GM20431 (cell line): ENCODE results near the gene KIAA0513.

ENCODE experiments used
- in situ Hi-C: fragments of 300-500 bp; cut with MseI, MboI; formaldehyde crosslinking; loops from one replicate; pipeline ENCODE4 v1.15.0; 2020; ENCODE audit warnings: low sequenced_read_pairs; ENCODE audit not compliant: unreplicated experiment

Gene KIAA0513

DNA sequence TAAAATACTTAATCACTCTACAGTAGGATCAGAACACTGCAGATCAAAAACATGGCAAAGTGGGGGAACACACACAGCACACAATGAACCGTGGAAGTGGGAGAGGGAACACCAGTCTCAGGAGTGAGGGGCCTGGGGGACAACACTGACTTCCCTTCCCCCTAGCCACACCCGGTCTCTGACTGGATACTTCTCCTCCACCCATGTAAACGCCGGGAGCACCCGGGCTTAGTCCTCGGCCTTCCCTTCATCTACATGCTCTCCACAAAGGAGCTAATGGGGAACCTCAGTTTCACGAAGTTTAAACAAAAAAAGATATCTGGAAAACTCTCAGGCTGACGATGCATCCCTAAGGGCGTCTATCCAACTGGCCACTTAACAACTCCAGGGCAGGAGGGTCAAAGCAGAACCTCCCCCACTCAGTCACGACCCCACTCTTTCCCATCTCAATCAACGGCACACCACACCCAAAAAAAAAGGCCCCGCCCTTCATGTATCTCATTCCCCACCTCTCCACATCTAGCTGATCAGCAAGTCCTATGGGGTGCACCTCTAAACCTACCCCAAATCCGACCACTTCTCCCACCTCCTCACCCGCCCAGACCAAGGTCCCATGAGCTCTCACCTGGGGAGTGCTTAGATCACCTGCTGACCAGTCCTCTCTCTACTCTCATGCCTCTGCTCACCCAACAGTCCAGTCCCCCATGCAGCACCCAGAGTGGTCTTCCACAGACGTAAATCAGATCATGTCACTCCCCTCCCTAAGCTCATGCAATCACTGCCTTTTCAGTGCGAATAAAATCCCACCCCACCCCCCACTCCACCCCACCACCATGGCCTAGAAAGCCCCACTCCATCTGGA lies 23.6 kb upstream of the KIAA0513 start:
- in situ Hi-C loops, result no loop called here

DNA sequence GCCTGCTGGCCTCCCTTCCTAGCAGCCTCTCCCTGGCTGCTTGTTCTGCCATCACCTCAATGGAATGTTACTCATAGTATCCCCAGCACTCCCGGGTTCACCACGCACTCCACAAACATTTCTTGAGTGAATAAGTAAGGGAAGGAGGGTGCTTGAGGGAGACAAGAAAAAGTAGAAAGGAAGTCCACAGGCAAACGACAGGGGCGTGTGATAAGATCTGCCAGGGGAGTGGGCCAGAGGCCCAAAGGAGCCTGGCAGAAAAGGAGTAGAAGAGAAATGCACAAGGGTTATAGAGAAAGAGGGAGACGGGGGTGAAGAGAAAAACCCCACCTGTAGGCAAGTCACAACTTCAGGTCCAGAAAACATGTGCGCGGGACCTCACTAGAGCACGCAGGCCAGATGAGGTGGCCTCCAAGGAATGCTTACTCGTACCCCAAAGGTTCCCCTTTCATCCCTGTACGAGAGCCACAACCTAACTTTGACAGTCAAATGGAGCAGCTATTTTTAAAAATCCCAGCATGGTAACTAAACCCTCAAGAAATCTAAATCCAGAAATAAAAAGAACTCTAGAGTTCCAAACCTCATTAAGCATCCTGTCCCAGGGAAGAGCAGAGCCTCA lies 22.9 kb upstream of the KIAA0513 start:
- in situ Hi-C loops, result no loop called here

DNA sequence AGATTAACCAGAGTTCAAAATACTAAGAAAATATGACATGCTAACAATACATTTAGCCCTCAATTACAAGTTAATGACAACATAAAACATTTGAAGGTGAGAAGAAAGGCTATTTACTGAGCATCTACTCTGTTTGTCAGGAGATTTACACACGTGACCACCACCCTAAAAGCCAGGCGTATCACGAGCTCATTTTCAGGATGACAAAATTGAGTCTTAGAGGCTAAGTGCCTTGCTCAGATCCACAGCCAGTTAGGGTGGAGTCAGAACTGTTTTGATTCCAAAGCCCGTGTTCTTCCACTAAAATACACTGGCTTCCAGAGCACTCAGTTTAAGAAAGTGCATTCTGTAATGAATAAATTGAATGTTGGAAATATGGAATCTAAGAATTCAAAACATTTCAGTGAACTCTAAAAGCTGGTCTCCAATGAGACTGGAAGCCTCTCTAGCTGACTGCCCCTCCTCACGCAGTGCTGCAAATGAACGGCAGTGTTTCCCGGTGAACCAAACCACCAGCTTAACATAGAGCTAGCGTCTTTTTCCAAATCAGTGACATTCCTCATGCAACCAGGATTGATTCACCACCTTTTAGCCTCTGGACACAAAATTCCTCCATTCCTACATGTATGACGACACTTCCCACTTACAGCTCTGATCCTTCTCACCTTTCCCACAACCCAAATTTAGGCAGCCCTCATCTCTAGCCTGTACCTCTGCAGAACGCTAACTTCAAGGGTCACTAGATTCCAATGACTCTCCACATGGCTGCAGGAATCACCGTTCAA lies 22.1 kb upstream of the KIAA0513 start:
- in situ Hi-C loops, result no loop called here

DNA sequence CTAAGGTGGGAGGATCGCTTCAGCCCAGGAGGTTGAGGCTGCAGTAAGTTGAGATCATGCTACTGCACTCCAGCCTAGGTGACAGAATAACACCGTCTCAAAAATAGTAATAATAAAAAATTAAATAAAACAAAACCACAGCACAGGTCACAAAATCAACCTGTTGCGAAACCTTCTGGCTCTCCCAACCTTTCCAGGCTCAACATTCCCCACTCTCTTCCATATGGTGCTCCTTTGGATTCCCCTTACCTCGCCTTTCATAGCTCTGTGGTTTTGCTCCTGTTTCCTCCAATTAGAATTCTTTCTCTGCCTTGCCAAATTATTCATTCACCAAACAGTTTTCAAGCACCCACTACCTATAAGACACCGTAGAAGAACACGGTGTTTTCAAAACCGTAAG lies 21.0 kb upstream of the KIAA0513 start:
- in situ Hi-C loops, result no loop called here

DNA sequence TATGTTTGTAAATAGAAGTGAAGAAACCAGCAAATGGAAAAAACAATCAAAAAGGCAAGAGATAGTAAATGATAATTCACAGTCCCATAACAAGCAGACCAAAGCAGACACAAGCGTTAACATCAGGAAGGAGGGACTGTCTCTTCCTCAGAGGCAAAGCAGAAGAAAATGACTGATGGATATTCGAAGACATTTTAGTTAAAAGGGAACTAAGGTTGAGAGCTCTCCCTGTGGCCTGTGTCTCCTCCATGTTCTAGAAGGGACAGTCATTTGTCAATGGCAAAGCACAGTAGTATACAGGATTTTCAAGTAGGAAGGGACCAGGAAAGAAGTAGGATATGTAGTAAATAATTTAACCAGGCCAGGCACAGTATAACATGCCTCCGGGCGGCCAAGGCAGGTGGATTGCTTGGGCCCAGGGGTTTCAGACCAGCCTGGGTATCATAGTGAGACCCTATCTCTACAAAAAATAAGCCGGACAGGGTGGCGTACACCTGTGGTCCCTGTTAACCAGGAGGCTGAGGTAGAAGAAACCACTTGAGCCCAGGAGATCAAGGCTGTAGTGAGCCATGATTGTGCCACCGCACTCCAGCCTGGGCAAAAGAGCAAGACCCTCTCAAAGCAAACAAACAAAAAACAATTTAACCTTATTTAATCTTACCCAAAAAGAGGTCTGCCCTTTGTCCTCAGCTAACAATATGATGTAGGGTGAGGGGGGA lies 19.9 kb upstream of the KIAA0513 start:
- in situ Hi-C loops, result no loop called here

DNA sequence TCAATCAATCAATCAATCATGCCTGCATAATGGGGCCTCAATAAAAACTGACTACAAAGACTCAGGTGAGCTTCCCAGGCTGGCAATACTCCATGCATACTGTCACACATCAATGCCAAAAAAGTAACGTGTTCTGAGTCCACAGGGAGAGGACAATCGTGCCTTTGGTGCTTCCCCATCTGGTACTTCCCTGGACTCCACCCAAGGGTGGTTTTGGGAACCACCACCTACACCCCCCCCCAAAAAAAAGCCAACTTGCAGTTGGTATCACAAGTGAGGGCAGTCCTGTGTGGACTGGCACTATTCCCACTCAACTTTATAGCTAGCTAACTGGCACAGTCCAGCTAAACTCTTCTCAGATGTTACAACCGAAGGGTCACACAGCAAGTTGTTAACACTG lies 19.3 kb upstream of the KIAA0513 start:
- in situ Hi-C loops, result no loop called here

DNA sequence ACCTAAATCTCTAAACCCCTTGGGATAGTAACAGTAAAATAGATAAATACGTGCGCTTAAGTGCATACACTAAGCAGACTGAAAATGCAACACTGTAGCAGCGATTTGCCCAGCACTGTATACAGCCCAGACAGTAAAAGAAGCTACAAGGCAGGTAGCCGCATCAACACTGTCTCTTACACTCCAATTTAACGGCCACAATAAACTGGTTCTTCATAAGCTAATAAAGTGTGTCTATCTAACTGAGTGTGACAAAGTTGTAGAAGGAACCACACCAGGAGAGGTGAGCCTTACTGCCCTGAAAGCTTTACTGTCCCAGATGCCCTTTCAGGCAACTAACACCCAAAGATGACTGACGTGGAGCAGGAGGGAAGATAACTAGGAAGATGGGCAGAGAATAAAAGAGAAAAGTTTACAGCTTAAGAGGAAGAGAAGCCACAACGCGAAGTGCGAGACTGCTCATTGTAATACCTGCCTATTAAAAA lies 17.1 kb upstream of the KIAA0513 start:
- in situ Hi-C loops, result no loop called here

DNA sequence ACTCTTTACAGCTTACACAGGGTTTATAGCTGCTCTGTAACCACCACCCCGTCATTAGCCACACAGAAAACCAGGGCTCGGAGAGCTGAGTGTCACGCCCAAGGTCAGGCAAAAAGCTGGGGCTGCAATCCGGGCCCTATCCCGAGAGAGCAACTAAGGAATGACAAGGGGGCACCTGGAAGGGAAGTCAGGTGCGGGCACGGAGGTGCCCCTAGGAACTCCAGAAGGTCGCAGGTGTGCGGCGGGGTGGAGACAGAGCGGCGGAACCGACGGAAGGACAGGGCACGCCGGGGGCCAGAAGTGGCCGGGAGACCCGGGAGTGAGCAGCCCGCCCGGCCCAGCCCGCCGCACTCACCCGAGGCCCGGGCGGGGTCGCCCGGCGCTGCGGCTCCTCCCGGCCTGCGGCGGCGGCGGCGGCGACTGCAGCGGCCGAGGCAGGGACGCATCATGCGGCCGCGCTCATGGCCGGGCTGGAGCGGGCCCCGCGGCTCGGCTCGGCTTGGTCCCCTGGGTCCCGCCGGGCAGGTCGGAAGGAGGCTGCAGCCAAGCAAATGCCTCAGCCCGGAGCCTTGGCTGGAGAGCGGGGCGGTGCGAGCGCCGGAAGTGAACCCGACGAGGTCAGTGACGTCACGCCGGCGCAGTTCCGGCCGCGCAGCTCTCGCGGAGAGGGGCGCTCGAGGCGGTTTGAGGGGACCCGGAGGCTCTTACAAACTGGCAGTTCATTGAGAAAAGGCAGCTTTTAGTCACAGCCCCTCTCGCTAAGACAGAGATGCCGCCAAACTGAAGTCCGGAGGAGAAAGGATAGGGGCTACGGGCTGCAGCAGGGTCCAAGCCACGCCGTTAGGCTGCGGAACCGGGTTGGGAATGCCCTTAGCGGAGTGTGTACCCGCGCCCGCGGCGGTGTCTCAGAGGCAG lies 16.4 kb upstream of the KIAA0513 start, which contains the start of gene ZDHHC7:
ZDHHC7 (minus strand) TSS at position 605 of the 915 bp plus-strand sequence. CDS start 20,917 bp downstream, outside the sequence.
- in situ Hi-C loops, result no loop called here

DNA sequence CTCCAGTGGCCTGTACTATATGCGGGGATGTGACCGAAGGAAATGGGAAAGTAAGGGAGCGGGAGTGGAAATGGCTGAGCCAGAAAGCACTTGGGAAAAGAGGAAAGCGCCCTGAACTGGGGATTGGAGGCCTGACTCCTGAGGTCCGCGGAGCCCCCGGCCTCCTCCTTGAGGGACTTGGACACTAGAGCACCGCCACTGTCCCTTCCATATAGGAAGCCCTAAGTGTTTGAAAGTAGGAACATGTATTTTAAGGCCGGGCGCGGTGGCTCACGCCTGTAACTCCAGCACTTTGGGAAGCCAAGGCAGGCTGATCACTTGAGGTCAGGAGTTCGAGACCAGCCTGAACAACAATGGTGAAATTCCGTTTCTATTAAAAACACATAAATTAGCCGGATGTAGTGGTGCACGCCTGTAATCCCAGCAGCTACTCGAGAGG lies 15.7 kb upstream of the KIAA0513 start:
- in situ Hi-C loops, result no loop called here

DNA sequence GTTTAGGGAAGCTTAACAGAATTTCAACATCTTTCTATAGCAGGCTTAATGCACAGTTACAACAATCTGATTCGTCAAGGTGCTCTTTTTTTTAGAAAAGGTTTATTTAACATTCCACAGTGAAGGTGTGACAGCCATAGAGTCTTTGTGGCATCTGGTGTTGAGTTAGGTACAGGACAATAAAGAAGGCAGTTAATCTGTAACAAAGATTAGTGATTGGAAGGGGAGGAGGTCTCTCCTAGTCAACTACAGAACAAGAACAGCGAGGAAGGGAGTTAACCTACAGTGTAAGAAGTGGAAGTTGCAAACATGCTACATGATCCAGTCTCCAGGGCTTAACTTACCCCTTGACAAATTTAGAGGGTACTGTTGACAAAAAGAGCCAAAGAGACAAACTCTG lies 13.3 kb upstream of the KIAA0513 start:
- in situ Hi-C loops, result no loop called here

DNA sequence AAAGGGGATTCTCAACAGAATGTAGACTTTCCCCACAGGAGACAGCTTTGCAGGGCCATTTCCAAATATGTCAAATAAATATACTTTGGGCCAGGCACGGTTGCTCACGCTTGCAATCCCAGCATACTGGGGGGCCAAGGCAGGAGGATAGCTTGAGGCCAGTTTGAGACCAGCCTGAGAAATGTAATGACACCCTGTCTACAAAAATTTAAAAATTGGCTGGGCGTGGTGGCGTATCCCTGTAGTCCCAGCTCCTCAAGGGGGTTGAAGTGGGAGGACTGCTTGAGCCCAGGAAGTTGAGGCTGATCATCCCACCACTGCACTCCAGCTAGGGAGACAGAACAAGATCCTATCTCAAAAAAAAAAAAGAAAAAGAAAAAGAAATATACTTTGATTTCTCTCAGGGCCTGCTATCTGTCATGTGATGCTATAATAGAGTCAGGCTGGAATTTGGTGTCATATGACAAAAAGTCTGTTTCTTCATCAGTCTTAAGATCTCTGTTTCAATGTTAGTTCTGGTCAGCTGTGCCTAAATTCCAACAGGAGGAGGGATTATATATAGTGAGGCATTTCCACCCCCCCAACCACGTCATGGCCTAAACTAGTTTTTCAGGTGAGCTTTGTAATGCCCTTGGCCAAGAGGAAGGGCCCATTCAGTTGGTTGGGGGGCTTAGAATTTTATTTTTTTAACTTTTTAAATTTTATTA lies 12.0 kb upstream of the KIAA0513 start:
- in situ Hi-C loops, result no loop called here

DNA sequence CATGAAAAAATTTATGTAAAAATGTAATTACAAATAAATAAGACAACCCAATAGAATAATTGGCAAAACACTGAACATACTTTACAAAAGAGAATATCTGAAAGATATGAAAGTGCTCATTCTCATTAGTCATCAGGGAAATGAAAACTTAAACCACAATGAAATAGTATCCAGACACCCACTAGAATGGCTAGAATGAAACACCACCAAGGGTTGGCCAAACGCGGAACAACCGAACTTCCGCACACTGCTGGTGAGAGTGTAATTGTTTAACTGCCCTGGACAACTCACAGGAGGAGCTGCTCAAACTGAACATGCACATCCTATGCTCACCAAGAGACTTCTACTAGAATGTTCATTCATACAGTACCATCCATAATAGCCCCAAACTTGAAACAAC lies 10.4 kb upstream of the KIAA0513 start:
- in situ Hi-C loops, result no loop called here

DNA sequence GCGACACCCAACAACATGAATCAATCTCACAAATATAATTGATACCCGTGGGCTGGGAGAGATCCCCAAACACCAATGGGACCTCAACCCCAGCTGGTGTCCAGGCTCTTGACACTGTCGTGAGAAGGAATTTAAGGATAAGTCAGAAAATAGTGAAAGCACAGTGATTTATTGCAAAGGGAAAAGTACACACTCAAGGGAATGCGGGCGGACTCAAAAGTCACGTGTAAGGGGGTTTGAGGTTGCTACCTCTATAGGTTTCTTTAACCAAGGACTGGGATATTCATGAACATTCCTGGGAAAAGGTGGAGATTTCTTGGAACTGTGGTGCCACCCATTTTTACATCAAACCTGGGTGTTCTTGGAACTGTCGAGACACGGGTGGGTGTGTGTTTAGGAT lies 10.0 kb upstream of the KIAA0513 start:
- in situ Hi-C loops, result no loop called here

DNA sequence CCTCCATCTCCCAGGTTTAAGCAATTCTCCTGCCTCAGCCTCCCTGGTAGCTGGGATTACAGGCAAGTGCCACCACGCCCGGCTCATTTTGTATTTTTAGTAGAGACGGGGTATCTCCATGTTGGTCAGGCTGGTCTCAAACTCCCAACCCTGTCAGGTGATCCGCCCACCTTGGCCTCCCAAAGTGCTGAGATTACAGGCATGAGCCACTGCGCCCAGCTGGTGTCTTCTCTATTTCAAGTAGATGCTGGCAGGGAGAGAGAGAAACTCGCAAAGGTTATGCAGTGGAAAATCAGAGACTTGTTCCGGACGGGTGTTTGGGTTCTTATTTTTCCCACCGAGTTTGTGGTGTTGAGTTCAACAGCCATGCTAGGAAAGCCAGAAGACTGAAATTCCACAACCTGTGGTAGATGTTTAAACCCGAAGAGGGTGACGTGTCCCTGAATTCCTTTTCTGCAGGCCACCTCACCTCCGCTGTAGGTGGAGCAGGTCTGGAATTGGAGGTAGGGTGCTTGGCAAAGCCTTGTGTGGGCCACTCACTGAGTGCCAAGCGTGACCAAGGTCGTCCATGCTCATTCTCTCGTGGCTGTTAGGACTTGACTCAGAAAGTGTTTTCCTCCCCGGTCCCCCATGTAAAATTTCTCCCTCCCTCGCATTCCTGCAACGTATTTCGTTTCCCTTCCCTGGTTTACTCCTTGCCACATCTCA lies 8.9 kb upstream of the KIAA0513 start:
- in situ Hi-C loops, result no loop called here

DNA sequence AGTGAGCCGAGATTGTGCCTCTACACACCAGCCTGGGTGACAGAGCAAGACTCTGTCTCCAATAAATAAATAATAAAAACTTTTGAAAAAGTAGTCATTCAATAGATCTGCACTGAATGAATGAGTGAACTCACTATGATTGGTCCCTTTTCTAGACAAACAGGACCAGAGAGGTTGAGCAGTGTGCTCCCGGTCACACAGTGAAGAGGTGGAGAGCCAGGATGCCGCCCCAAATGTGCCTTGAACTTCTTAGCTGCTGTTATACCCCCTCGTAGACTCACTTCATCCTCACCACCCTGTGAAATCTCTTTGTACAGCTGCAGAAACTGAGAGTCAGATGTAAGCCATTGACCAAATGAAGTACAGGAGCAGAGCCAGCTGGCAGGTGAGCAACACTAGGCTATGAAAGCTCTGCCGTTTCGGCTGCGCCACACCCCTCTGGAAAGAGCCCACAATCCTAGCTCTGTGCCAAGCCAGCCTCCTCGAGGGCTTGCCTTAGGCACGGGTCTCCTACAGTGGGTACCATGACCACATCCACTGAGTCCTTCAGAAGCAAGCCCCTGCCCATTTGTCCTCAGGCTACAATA lies 7.8 kb upstream of the KIAA0513 start:
- in situ Hi-C loops, result no loop called here

DNA sequence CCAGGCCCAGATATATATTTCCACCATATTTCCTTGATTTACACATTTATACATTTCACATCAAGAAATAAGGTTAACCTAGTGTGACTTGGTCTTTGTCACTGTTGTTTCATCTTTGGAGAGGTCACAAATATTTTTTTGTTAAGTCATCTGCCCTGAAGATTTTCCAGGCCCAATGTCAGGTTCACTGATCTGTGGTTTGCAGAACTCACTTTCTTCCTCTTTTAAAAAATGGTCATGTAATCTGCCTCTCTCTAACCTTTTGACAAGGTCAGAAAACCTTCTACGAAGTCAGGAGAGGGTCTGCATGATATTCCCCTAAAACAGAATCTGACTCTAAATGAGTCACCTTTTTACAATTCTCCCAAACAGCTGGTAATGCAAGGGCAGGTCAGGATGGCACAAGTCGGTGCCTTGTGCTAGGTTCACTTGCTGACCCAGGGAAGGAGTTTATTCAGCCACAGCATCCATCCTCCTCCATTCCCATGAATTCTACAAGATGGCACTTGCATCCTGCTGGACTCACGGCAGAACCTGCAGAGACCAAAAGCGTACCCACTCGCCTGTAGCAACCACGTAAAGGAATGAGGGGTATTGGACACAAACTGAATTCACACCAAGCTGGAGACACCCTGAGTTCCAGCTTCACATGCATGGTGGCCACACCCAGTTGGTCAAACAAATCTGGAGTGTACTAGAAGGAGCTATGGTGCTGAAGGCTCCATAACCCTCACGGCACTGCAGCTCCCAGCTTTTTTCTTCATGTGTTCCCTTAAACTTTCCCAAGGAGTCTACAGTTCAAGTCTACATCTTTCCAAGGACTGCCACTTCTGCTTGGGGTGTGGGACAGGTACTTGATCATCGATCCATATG lies 1.6 kb upstream of the KIAA0513 start:
- in situ Hi-C loops, result no loop called here

DNA sequence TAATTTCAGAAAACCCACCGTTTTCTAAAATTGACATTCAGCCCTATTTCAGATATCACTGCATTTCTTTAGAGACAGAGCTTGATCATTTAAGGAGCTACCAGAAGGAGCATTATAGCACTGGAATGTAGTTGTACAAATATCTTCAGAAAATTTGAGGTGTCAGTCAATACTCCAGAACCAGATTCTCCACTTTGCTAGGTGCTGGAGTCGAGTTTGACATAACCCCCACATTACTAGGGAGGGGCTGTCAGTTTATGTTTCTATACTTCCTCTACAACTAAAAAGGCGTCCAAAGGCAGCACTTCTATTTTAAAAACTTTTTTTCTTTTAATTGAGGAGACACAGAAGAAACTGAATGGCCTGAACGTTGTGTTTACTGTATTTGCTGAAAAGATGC lies 892 bp upstream of the KIAA0513 start:
- in situ Hi-C loops, result no loop called here
